ENCODE measurements around the gene NEMF.
"Not testable (repeated sequence)": the region's sequence is repeated elsewhere in the genome, so short reads cannot be mapped to it uniquely, and the experiment has no call there.

NEMF gene

GRCh38 chr14:49816844-49817243 lies 35.7 kb downstream of the NEMF start:
- no peak for DNase-seq (ENCODE audit: low spot score)

GRCh38 chr14:49816118-49816517 lies 36.5 kb downstream of the NEMF start:
- DNase-seq (ENCODE audit: low spot score): not testable (repeated sequence)

GRCh38 chr14:49808780-49809179 lies 43.8 kb downstream of the NEMF start:
- no peak for DNase-seq (ENCODE audit: low spot score)

GRCh38 chr14:49796025-49796424 lies 56.6 kb downstream of the NEMF start:
- no peak for DNase-seq (ENCODE audit: low spot score)

GRCh38 chr14:49792618-49793017 lies 60.0 kb downstream of the NEMF start:
- no peak for DNase-seq (ENCODE audit: low spot score)

GRCh38 chr14:49786315-49786714 lies 66.3 kb downstream of the NEMF start:
- DNase-seq (ENCODE audit: low spot score): no peak

GRCh38 chr14:49783394-49784014 lies 69.1 kb downstream of the NEMF start:
- DNase-seq (ENCODE audit: low spot score): no peak

- DNase-seq (ENCODE audit: low spot score): not testable (repeated sequence)
Observed at GRCh38 chr14:49781040-49781439, 71.5 kb downstream of the NEMF start.

GRCh38 chr14:49778421-49778820 lies 74.2 kb downstream of the NEMF start:
- no peak for DNase-seq (ENCODE audit: low spot score)

GRCh38 chr14:49774106-49774505 lies 78.5 kb downstream of the NEMF start:
- DNase-seq (ENCODE audit: low spot score): no peak

GRCh38 chr14:49771691-49772090 lies 80.9 kb downstream of the NEMF start:
- DNase-seq (ENCODE audit: low spot score): not testable (repeated sequence)

- DNase-seq (ENCODE audit: low spot score): no peak
Observed at GRCh38 chr14:49770212-49770817, 82.3 kb downstream of the NEMF start.

- no peak for DNase-seq (ENCODE audit: low spot score)
Observed at GRCh38 chr14:49769581-49770211, 82.9 kb downstream of the NEMF start.

- no peak for DNase-seq (ENCODE audit: low spot score)
Observed at GRCh38 chr14:49769171-49769570, 83.4 kb downstream of the NEMF start.

- peak; percentile 64 for DNase-seq (ENCODE audit: low spot score)
Observed at GRCh38 chr14:49768301-49769121, 84.1 kb downstream of the NEMF start.

GRCh38 chr14:49767571-49768300 lies 84.9 kb downstream of the NEMF start, which contains the start of gene KLHDC2:
KLHDC2 (plus strand) TSS chr14:49768153; CDS start chr14:49768469, 316 bp downstream.
- peak; percentile 83 for DNase-seq (ENCODE audit: low spot score)

- no peak for DNase-seq (ENCODE audit: low spot score)
Observed at GRCh38 chr14:49767270-49767570, 85.4 kb downstream of the NEMF start.

- no peak for DNase-seq (ENCODE audit: low spot score)
Observed at GRCh38 chr14:49766839-49767238, 85.7 kb downstream of the NEMF start.

- no peak for DNase-seq (ENCODE audit: low spot score)
Observed at GRCh38 chr14:49761839-49762551, 90.6 kb downstream of the NEMF start.

GRCh38 chr14:49755378-49755777 lies 97.2 kb downstream of the NEMF start:
- DNase-seq (ENCODE audit: low spot score): no peak

- DNase-seq (ENCODE audit: low spot score): no peak
Observed at GRCh38 chr14:49754570-49755097, 98.0 kb downstream of the NEMF start.

All from cerebellar cortex (tissue), 1 donor.